NCI-H2171 (cell line): ENCODE measurements around the gene PAX5.
A peak's percentile ranks its signal among the peaks of the same experiment; 100 is the strongest.

Experiments used
- DNase-seq: peaks from one replicate; lab custom pipeline; 2025; lab: John Stamatoyannopoulos, UW

The PAX5 gene

GRCh38 chr9:36802201-36802920 lies 231.7 kb downstream of the PAX5 start:
- peak; percentile 15 for DNase-seq

GRCh38 chr9:36800455-36800854 lies 233.6 kb downstream of the PAX5 start:
- no peak for DNase-seq

- DNase-seq: no peak
Observed at GRCh38 chr9:36798350-36799065, 235.6 kb downstream of the PAX5 start.

GRCh38 chr9:36797471-36798220 lies 236.4 kb downstream of the PAX5 start:
- no peak for DNase-seq

- no peak for DNase-seq
Observed at GRCh38 chr9:36796671-36797419, 237.2 kb downstream of the PAX5 start.

GRCh38 chr9:36794461-36794860 lies 239.6 kb downstream of the PAX5 start:
- DNase-seq: no peak

GRCh38 chr9:36793277-36793676 lies 240.8 kb downstream of the PAX5 start:
- no peak for DNase-seq

GRCh38 chr9:36791222-36791950 lies 242.7 kb downstream of the PAX5 start:
- no peak for DNase-seq

GRCh38 chr9:36789886-36790285 lies 244.2 kb downstream of the PAX5 start:
- no peak for DNase-seq

- DNase-seq: no peak
Observed at GRCh38 chr9:36788534-36788933, 245.5 kb downstream of the PAX5 start.

- no peak for DNase-seq
Observed at GRCh38 chr9:36787709-36788108, 246.4 kb downstream of the PAX5 start.
